Hematopoietic multipotent progenitor cell treated with erythropoietin and hydrocortisone succinate and interleukin-3 and kit ligand, for 17 days (in vitro differentiated cells): ENCODE results near the gene IL24.
"Not testable (repeated sequence)": the region's sequence is repeated elsewhere in the genome, so short reads cannot be mapped to it uniquely, and the experiment has no call there.

Experiments used
- DNase-seq: peaks from one replicate; pipeline ENCODE4 v3.0.0-alpha.2; 2015; ENCODE audit warnings: low spot score

The IL24 gene, protein sequence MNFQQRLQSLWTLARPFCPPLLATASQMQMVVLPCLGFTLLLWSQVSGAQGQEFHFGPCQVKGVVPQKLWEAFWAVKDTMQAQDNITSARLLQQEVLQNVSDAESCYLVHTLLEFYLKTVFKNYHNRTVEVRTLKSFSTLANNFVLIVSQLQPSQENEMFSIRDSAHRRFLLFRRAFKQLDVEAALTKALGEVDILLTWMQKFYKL

GRCh38 chr1:206897175-206897574 is at the start of gene IL24:
Gene IL24, plus strand, starts transcription at chr1:206897443. Its CDS starts 390 bp downstream, at chr1:206897833.
- no peak for DNase-seq

- DNase-seq: no peak
These were observed 49.3 kb upstream of the IL24 start for GRCh38 chr1:206847946-206848345.

- DNase-seq: no peak
These were observed 46.8 kb upstream of the IL24 start for GRCh38 chr1:206850401-206850800.

GRCh38 chr1:206851341-206852010 is 45.8 kb upstream of the IL24 start:
- DNase-seq: no peak

DNA sequence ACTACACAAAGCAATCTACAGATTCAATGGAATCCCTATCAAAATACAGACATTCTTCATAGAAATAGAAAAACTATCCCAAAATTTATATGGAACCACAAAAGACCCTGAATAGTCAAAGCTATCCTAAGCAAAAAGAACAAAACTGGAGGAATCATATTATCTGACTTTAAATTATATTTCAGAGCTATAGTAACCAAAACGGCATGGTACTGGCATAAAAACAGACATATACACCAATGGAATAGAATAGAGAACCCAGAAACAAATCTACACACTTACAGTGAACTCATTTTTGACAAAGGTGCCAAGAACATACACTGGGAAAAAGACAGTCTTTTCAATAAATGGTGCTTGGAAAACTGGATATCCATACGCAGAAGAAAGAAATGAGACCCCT is 44.6 kb upstream of the IL24 start:
- DNase-seq: not testable (repeated sequence)

GRCh38 chr1:206853696-206854095 is 43.5 kb upstream of the IL24 start:
- not testable (repeated sequence) for DNase-seq

GRCh38 chr1:206854401-206855129 is 42.7 kb upstream of the IL24 start:
- DNase-seq: no peak

GRCh38 chr1:206855859-206856258 is 41.4 kb upstream of the IL24 start:
- no peak for DNase-seq

DNA sequence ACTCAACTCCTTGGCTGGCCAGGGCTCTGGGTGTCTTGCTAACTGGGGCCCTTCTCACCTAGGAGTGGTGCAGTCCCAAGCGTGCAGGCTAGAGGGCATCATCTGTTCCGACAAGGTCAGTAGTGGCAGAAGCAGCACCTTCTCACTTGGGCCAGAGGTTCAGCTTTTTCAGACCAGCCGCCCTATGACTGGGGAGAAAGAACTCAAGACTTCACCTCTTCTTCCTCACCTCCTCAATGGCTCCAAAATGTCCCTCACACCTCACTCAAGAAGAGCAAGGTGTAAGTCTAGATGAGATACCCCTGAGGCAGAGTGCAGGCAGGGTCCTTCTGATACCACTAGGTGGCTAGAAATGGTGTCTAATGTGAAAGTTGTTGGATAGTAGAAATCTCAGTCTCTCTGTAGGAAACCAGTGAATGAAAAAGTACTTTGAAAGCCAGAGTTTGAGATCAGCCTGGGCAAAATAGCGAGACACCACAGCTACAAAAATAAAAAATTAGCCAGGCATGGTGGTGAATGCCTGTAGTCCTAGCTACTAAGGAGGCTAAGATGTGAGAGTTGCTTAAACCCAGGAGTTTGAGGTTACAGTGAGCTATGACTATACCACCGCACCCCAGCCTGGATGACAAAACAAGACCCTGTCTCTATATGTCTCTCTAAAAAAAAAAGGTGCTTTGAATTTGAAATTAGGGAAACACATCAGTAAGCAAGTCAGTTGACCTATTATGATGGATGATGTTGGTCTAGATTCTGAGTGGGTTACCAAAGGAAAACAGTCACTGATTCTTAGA is 40.4 kb upstream of the IL24 start:
- DNase-seq: no peak

DNA sequence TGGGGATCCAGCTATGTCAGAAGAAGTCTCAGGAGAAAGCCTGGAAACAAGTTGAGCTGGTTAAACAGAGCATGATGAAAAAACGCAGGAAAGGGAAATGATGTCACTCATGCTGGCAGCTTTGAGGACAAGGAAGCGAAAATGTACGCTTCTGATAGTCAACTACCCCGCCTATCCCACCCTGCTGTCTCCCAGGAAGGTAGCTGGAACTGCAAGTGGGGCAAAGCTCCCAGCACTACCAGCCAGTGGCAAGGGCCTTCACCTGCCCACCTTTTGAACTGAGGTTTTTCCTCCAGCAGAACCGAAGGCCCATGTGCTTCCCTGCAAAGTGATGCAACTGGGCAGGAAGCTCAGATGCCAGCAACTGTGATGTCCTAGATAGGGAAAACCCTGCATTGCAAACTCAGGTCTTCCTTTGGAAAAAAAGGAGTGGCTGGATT is 38.1 kb upstream of the IL24 start:
- no peak for DNase-seq

DNA sequence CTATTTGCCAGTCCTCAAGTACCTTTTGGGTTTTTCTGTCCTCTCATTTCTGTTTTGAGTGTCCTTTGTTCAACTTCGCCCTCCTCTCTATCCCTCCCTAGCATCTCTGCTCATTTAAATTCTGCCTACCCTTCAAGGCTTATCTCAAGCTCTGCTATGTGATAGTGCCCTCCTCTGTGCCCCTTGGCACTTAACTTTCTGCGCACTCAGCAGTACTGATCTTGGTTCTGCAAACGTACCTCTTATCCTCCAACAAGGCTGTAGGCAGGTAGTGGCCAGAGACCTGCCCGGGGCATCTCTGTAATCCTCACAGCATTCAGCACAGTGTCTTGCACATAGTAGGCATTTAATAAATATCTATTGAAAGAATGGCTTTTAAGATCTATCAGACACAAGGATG is 37.1 kb upstream of the IL24 start:
- no peak for DNase-seq

DNA sequence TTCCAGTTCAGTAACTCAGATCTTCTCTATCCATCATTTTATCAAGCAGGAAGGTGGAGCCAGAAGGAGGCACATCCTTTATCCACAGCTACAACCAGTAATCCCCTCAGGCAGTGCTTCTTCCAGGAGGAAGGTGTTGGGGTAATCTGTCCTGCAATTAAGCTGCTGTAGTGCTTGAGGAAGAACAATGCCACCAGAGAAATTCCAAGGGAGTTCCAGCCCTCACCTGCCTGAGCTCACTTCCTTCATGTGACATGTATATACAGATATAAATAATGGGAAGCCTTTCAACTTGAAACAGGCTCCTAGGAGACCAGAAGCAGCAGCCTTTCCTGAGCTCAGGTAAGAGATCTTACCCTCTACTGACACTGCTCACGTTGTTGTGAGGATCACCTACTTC is 34.0 kb upstream of the IL24 start:
- DNase-seq: no peak

- peak; percentile 77 for DNase-seq
These were observed 32.1 kb upstream of the IL24 start, which contains the start of gene IL20 for GRCh38 chr1:206864939-206865671. Gene IL20, plus strand, starts transcription at chr1:206865623. Its CDS starts 230 bp downstream, at chr1:206865853.

DNA sequence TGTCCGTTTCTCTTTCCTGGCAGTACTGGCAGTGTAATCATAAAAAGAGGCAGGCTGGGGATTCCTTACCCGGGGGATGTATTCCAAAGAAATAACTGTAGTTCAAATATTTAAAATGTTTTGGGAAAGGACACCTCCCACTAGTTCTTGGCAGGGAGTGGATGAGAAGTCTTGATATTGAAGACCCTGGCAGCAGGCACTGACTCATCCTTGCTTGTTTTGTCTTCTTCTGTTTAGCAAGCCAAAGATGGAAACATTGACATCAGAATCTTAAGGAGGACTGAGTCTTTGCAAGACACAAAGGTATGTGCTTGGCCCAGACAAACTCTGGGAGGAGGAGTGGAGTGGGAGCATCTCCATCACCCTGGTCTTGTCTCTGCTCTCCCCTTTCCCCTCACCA is 31.2 kb upstream of the IL24 start:
- no peak for DNase-seq

GRCh38 chr1:206867239-206867638 is 30.0 kb upstream of the IL24 start:
- DNase-seq: no peak

DNA sequence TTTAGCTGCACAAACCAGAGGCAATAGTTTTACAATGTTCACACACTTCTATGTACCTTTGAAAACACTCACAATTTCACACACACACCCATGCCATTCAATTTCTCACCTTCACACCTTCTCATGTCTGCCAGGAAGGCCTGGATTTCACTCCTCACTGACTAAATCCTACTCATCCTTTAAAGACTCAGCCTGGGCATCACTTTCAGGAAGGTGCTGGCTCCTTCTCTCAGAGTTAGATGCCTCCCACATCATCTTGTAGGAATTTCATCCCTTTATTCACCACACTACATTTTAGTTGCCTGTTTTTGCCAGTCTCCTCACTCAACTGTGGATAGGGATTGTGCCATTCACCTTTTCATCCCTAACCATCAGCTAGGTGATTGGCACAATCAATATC is 29.5 kb upstream of the IL24 start:
- DNase-seq: no peak

- no peak for DNase-seq
These were observed 29.0 kb upstream of the IL24 start for GRCh38 chr1:206868264-206868663.

DNA sequence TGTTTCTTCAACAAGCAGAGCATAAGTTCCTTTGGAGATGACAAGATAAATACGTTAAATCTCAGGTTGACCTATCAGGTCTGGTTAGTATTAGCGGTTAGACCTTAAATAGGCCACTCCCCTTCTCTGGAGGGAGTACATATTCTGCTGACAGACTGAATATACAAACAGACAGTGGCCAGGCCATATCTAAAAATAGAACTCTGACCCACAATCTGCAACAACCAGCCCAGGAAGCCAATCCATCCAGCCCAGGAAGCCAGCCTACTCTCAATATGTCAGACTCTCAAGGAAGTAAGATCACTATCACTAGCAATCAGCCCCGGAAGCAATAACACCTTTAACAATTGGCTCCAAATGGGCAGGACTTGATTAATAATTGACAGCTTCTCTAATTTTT is 25.1 kb upstream of the IL24 start:
- DNase-seq: no peak

DNA sequence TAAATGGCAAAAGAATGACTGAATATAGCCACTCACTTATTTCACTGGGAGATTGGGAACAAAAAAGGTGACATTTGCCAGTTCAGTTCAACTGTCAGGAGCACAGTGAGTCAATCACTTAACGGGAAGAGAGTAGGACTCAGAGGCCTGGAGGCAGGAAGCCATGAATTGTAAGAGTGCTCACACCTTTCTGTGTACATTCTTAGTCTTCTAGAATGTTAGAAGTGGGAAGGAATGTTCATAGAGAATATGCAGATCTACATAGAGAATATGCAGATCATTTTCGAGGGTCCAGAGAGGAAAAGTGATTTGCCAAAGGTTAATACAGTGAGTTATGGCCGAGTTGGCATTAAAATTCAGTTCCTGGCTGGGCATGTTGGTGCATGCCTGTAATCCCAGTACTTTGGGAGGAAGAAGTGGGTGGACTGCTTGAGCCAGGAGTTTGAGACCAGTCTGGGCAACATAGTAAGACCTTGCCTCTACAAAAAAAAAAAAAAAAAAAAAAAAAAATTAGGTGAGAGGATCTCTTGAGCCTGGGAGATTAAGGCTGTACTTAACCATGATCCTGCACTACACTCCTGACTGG is 23.5 kb upstream of the IL24 start:
- DNase-seq: no peak

GRCh38 chr1:206875752-206876377 is 21.4 kb upstream of the IL24 start:
- no peak for DNase-seq

DNA sequence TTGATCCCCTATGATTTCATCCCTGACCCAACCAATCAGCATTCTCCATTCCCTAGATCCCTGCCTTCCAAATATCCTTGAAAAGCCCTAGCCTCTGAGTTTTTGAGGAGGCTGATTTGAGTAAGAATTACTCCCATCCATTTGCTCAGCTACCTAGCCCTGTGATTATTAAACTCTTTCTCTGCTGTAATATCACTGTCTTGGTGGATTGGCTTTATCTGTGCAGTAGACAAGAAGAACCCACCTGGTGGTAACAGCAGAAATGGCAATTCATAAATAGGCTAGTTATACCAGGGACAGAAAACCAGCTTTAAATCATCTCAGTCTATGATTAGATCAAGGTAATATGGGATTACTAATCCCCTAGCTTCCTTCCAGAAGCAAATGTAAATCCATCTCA is 18.8 kb upstream of the IL24 start:
- DNase-seq: no peak
